Lower leg skin (tissue), 4 donors: ENCODE measurements around the gene TPO. TPM values are rescaled to one million over a fixed set of nuclear protein-coding genes. Genes with fewer than 3 reads are reported as not detected.

Source experiments
- DNase-seq, 2 donors: peaks; one replicate each; pipeline ENCODE4 v3.0.0-alpha.2; 2019; ENCODE audit warnings: low spot score in 2 of 2
- H3K4me3 ChIP-seq: fragments of 200-600 bp; sonication (generic); 2 replicates; pipeline ENCODE4 v1.5.1; 2017; ENCODE audit warnings: mild to moderate bottlenecking, low read depth; ENCODE audit not compliant: poor library complexity, severe bottlenecking
- CTCF ChIP-seq, 3 donors: fragments of 450-650 bp; IDR thresholded peaks; one replicate each; pipeline ENCODE4 v1.5.1; 2016; ENCODE audit warnings: antibody characterized with exemption in 3 of 3, mild to moderate bottlenecking in 3 of 3, moderate library complexity in 2 of 3
- POLR2A ChIP-seq, 2 donors: fragments of 450-650 bp; IDR thresholded peaks; one replicate each; pipeline ENCODE4 v1.6.1; 2016 to 2017; ENCODE audit warnings: antibody characterized with exemption in 2 of 2, mild to moderate bottlenecking in 1 of 2, moderate library complexity in 1 of 2
- WGBS, 2 donors: methylation state at CpG; one replicate each; pipeline ENCODE4 v1.1.5; 2018; 5-methylcytosine and 5-hydroxymethylcytosine counted together
- intact Hi-C: fragments of 100-400 bp; cut with DNase I; formaldehyde crosslinking; loops from one replicate; pipeline ENCODE4 v1.15.0; 2023; ENCODE audit warnings: low total_unique reads
- total RNA-seq, 4 donors: library from RNA; depleted of rRNA; stranded (reverse); fragments of >200 nt; gene quantifications; one replicate each; pipeline ENCODE4 v1.1.0, GENCODE V29; 2016

TPO gene
- total RNA-seq, 4 donors from 2014 or later = 0.64 to 5.9 (median 2.2) TPM

- intact Hi-C loops = no loop called here
- TF ChIP-seq CTCF (IDR thresholded peaks at IDR 0.05) (no peak), POLR2A (IDR thresholded peaks at IDR 0.05) (no peak)
- H3K4me3 ChIP-seq = no peak overlapping the region
- WGBS, 2 donors = 80 to 86% methylated on average over 2 of the region's 2 CpGs
- peak in 1 of 2 donors; percentile 13 for DNase-seq
Measured at GRCh38 chr2:1432726-1433125, 19.5 kb downstream of the TPO start.

- peak in 1 of 2 donors; percentile 54 for DNase-seq
- intact Hi-C loops = no loop called here
- TF ChIP-seq POLR2A (IDR thresholded peaks at IDR 0.05) (no peak), CTCF (IDR thresholded peaks at IDR 0.05) (no peak)
- 92 to 95% methylated on average over 9 of the region's 9 CpGs for WGBS, 2 donors
- H3K4me3 ChIP-seq = no peak overlapping the region
Measured at GRCh38 chr2:1436369-1436768, 23.1 kb downstream of the TPO start.

- TF ChIP-seq POLR2A (IDR thresholded peaks at IDR 0.05) (no peak), CTCF (IDR thresholded peaks at IDR 0.05) (no peak)
- intact Hi-C loops = no loop called here
- H3K4me3 ChIP-seq = no peak overlapping the region
- DNase-seq = peak in 1 of 2 donors; percentile 62
- WGBS, 2 donors = 90 to 95% methylated on average over 11 of the region's 11 CpGs
Measured at GRCh38 chr2:1437101-1437500, 23.8 kb downstream of the TPO start.

GRCh38 chr2:1437537-1437936 lies 24.3 kb downstream of the TPO start:
- intact Hi-C loops = no loop called here
- WGBS, 2 donors = 84 to 89% methylated on average over 4 of the region's 4 CpGs
- TF ChIP-seq POLR2A (IDR thresholded peaks at IDR 0.05) (no peak), CTCF (IDR thresholded peaks at IDR 0.05) (no peak)
- H3K4me3 ChIP-seq = no peak overlapping the region
- DNase-seq = peak in 1 of 2 donors; percentile 67

- peak in 1 of 2 donors; percentile 34 for DNase-seq
- no peak overlapping the region for H3K4me3 ChIP-seq
- WGBS, 2 donors = 70 to 84% methylated on average over 6 of the region's 6 CpGs
- intact Hi-C loops = no loop called here
- TF ChIP-seq POLR2A (IDR thresholded peaks at IDR 0.05) (no peak), CTCF (IDR thresholded peaks at IDR 0.05) (no peak)
Measured at GRCh38 chr2:1438972-1439371, 25.7 kb downstream of the TPO start.

GRCh38 chr2:1440581-1440980 lies 27.3 kb downstream of the TPO start:
- intact Hi-C loops = no loop called here
- DNase-seq = peak in 1 of 2 donors; percentile 21
- 52 to 54% methylated on average over 7 of the region's 7 CpGs for WGBS, 2 donors
- no peak overlapping the region for H3K4me3 ChIP-seq
- TF ChIP-seq POLR2A (IDR thresholded peaks at IDR 0.05) = no peak
- TF ChIP-seq CTCF (IDR thresholded peaks at IDR 0.05) = no peak
